GM21360 (cell line): Measurements from ENCODE around the gene RXFP2.

Experiments
- ATAC-seq: cut with Tn5 transposase; IDR thresholded peaks from one replicate; pipeline ENCODE4 v1.9.1; 2021; ENCODE audit warnings: mild to moderate bottlenecking, moderate library complexity; ENCODE audit not compliant: unreplicated experiment

RXFP2 gene

DNA sequence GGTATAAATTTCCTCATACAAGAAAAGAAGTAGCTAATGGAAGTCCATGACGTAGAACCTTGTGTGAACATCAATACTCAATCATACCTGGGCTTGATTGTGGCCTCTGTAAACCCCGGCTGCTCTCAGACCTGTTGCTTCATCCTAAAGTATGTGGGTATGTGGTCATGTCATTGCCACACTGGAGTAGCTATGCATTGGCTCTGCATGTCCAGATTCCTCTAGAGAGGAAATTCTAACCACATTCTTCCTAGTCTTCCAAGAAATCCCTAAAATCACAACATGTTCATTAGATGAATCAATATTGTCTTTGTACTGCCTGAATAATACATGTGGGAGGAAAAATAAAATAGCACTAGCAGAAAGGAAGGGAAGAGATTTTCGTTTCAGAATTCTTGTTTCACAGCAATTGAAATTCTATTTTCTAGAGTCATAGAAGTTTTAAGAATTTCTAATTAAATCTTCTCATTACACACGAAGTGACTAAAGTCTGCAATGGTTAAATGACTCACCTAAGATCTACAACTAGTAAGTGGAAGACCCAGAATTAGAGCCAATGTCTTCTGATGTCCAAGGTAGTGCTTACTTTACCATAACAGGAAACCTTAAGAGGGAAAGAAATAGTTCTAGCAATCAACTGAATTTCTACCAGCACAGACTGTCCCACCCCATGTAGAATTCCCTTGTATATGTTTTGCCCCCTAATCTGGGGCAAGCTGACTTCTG lies 28.0 kb downstream of the RXFP2 start:
- ATAC-seq = no peak

DNA sequence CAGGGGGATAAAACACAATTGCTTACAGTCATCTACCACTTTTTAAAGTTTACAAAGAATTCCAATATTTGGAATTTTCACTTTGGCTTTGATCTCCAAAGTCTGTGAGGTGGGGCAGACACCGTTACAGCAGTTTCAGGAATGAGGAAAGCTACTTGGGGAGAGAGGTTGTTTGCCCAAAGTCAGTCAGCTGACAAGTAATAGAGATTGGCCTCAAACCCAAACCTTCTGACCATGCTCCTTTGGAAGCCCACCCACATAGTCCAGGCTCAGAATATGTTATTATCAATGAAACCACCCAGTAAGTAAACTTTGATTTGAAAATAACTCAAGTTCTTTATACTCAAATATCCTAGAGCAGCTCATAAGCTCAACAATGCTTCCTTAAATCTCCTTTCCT lies 29.0 kb downstream of the RXFP2 start:
- no peak for ATAC-seq

DNA sequence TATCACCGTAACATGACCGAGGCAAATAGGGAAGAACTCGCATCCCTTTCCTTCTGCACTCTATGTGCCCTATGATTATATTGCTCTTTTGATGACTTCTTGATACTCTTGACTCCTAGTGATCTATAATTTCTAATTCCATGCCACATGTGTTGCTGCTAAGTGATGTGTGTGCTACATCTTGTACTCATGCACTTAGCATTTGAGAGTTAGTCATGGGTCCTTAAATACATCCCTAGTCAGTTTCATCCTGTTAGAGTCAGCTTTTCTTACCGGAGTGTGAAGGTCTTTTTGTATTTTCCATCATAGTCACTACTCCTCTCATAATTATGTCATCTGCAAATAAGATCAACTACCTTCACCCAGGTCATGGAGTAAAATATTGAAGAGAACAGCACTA lies 30.2 kb downstream of the RXFP2 start:
- no peak for ATAC-seq

DNA sequence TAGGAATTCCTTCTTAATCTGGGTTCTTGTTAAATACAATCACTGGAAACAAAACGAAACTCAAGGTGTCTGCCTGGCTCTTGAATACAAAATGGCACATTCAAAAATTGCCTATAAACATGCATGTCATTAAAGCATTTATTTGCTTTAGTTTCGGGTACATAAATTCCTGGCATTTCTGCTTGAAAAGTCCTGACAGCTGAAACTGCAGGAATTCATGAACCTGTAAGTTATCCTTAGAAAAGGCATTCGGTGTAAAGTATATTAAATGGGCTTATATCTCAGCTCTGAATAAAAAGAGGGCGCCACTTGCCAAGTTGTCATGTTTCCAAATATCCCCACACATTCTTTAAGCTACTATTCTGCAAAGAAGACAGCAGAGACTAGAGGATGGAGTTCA lies 32.9 kb downstream of the RXFP2 start:
- ATAC-seq = no peak

DNA sequence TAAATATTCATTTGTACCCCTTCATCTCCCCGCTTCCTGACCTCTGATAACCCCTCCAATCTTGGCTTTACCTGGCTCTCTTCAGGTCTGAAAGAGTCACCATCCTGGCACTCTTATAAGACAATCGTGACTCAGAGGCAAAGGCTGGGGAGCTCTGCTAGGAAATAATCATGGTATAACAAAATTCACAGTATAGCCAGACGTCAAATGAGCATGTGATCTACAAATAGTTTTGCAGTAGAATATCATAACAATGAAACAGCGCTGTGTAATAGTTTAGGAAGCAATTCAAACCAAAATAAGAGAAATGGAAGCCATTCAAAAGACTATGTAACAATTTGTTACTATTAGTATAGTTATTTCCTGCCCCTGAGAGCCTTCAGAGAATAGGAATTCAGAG lies 34.2 kb downstream of the RXFP2 start:
- ATAC-seq = no peak

DNA sequence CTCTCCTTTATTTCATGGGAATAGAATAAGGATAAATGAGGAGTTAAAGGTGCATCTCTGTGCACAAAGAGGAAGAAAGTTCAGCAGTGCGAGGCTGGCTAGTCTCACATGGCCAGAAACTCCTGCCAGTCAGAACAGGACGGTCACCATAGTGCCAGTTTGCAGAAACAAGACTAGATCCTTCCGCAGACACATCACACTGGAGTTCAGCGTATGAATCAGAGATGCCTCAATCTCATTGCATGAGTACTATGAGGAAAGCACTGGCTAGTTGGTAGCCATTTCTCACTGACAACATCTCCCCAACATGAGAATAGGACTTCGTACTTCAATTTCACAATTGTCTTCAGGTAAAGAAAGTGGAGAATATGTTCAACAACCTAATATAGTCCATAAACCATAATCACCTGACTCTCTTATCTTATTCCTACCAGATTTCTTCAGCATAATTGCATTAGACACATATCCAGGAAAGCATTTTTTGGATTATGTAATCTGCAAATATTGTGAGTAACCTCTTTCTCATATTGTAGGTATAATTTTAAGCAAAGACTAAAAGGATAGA lies 34.9 kb downstream of the RXFP2 start:
- ATAC-seq = no peak

DNA sequence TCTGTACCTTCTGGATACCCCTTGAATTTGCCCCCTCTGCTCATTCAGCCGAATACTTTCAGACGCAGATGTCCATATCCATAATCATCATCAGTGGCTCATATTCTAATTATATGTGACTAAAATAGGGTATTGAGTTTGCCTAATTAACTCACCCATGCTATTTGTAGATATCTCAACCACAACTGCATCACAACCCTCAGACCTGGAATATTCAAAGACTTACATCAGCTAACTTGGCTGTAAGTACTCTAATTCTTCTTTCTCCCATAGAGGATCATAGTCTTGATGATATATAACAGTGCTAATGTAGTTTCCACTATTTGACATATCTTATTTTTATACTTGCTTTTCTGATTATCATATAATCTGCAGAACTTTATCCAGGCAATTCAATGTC lies 35.8 kb downstream of the RXFP2 start:
- no peak for ATAC-seq

DNA sequence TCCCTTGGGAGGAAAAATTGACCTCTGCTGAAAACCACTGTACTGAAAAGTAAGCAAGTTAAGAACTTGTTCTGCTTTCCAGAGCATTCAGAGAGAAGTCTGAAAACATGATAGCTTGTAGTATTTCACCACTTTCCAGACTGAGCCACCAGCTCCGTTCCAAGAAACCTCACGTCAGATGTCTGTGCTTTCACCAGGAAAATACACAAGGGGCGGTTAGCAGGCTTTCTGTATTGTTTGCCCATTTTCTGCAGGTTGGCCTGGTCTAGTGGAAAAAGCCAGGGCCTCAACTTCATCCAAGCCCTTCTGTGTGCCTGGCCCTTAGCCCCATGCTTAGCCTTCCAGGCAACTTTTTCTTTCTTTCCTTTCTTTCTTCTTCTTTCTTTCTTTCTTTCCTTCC lies 36.4 kb downstream of the RXFP2 start:
- ATAC-seq = no peak

DNA sequence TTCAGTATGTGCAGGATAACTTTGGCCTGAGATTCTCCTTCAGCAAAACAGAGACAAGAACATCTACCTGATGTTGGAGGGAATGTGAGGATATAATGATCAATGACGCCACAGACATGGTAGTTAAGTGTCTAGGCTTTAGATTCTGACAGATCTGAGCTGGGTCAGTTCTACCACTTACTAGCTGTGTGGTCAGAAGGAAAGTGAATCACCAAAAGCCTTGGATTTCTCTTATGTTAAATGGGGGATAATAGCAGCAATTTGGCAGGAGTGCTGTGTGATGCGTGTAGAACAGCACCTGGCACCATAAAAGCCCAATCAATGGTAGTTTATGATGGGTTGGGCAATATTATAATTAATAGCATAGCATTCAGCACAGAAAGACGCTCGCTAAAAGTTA lies 41.7 kb downstream of the RXFP2 start:
- no peak for ATAC-seq

DNA sequence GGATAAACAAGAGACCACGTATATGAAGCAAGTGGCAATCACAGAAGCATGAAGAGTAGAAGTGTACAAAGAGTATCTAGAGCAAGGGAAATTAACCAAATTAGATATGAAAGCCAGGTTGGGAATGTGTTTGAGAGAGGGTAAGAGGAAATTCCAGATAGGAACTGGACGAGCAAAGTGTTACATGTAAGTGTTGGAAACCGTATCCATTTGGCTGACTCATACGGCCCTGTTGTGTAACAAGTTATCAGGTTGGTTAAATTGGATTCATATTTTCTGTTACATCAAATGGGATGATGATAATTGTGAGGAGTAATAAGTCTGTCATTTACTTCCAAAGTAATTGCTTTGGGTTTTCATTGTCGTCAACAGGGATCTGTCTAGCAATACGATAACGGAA lies 46.7 kb downstream of the RXFP2 start:
- no peak for ATAC-seq

DNA sequence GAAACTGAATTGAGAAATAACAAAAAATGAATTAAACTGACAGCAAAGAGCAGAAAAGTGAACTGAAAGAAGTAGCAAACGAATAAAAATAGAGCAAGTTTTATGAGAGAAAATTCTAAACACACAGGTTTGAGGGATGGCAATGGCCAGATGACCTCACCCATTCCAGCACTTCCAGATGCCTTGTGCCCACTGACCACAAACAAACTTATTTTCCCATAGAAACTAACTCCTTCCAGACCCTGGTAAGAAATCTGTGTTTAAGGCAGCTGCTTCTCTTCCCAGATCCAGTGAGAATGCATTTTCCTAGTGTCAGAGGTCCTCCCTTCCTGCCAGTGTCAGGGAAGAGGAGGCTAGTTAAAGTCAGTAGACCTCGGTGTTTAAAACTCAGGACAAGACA lies 51.7 kb downstream of the RXFP2 start:
- ATAC-seq = no peak

DNA sequence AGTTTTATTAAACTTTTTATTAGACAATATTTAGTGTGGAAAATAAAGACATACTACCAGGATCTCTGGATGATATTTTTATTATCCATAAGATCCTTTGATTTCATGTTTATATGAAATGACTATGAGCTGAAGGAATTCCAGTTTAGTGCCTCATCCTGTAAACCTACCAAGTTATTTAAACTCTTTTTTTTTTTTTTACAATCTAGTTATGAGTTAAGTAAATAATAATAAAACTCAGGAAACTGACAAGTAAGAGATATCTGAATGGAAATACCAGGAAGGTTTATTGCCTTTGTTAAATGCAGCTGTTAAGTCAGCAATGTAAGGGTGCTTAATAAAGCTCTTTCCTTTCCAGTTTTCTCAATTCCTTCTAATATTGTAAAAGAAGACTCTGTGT lies 53.9 kb downstream of the RXFP2 start:
- ATAC-seq = no peak

DNA sequence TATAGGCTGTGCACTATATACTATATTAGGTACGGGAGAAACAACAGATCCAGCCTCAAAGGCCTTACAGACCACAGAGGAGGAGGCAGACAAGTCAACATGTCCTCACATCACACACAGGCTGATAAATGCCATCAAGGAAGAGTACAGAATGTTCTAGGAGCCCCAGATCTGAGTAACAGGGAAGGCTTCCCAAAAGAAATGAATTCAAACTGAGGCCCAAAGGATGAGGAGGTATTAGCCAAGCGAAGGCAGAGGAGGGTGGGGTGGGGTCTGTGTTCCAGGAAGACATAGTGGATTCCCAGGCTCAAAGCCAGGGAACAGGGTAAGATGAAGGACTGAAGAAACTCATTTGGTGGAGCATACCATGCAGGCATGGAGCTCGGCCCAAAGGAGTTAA lies 55.1 kb downstream of the RXFP2 start:
- no peak for ATAC-seq

DNA sequence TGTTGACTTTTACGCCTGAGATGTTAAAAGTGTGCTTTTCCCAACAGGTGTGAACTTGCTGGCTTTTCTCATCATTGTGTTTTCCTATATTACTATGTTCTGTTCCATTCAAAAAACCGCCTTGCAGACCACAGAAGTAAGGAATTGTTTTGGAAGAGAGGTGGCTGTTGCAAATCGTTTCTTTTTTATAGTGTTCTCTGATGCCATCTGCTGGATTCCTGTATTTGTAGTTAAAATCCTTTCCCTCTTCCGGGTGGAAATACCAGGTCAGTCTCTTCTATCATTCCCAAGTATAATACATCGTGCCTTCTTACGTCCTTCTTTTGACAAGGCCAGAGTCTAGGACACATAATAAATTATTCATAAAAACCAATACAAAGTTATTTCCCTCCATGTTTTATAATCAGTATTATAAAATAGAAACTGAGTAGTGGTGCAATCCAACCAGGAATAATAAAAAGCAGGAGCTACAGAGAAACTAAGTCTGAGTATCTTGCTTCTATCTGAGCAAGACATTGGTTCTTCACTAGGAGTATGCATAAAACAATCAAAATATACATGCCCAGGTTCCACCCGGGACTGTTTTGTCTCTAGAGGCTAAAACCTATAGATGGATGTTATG lies 57.9 kb downstream of the RXFP2 start:
- no peak for ATAC-seq

DNA sequence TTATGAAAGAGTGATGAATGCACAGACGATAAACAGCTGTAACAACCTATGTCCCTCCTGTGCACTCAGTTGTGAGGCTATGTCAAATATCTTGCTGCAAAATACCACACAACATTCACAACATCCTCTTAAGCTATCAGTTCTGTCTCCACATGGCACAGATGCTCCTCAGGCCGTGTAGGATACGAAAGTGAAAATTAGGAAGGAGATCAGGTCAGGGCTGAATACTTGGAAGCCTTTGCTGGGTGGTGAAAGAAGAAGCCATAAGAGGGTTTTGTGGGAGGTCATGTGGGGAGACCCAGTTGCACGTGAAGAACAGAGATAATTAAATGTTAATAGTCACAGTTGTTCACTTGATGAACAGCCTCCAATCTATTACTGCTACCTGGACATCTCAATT lies 58.9 kb downstream of the RXFP2 start:
- no peak for ATAC-seq

DNA sequence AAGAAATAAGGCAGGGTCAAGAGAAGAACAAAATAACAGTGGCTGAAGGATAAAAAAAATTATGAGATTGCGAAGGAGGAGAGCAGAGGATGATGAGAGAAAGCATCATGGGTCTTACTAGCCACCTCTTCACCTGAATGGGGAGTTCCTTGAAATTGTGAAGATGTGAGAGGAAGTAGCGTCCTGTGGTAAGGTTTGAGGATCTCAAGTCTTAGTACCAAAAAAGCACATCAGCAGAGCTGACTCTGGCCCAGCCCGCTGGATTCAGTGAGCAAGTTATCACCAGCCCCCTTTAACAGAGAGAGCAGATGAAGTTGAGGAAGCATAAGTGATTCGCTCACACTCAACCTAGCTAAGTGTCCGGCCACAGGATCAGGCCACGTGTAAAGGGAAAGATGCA lies 61.8 kb downstream of the RXFP2 start:
- no peak for ATAC-seq

DNA sequence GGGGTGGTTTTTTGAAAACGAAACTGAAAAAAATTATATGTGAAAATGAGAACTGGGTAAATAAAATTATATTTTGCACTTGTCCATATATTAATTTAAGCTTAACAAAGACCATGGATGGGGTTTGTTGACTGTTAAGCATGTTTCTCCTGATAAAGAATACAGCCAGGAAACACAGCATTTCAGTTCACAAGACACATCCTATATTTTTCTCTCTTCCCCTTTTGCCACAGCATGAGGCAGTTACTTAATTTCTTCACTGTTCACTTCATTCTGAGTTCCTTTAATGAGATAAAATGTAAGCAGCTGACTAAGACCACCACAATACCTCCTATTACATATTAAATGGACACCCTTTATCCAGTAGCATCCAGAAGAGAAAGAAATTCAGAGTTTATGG lies 64.0 kb downstream of the RXFP2 start:
- no peak for ATAC-seq

DNA sequence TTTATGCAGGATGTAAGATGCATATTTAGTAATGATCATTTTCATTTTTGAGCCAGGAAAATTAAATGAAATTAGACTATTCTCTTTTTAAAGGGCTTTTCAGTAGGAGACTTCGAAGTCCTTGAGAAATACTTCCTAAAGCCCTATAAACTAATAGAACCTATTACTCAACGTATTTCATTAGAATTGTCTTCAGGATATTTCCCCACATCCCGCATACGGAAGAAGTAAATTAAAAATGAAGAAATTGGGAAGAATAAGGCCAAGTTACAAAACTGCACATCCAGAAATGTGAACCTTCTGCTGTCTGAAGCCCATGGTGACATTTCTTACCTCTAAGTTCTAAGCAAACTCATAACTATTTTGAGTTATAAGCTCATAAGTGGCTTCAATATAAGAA lies 66.5 kb downstream of the RXFP2 start:
- ATAC-seq = no peak

DNA sequence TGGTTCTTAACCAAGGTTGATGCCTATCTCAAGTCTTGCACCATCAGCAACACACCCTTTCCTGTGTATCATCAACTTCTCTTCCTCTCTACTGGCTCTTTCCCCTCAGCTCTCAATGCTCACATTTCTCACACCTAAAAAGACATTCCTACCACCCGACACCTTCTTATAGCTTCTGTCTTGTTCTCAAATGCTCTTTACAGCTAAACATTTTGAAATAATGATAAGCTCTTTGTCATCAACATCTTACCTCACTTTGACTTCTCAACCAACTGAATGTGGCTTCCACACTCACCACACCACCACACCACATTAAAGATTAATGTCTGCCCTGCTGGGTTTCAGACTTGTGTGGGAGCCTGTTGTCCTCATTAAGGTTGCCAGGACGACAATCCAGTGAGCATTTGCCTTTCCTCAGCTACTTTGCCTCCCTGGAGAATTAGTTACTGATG lies 67.8 kb downstream of the RXFP2 start:
- ATAC-seq = no peak

DNA sequence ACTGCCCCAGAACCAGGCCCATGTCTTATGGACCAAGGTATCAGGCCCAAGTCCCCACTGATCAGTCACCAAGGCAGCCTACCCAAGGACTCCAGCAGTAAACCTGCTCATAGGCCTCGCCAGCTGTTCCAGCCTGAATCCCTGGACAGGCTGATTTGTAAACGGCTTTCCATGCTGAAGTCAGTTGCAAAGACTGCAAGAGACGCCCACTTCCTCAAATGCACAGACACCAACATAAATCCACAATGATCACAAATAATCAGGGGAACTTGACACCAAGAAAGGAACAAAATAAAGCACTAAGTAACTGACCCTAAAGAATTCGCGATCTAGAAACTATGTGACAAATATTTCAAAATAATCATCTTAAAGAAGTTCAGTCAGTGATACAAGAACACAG lies 75.2 kb downstream of the RXFP2 start:
- no peak for ATAC-seq

DNA sequence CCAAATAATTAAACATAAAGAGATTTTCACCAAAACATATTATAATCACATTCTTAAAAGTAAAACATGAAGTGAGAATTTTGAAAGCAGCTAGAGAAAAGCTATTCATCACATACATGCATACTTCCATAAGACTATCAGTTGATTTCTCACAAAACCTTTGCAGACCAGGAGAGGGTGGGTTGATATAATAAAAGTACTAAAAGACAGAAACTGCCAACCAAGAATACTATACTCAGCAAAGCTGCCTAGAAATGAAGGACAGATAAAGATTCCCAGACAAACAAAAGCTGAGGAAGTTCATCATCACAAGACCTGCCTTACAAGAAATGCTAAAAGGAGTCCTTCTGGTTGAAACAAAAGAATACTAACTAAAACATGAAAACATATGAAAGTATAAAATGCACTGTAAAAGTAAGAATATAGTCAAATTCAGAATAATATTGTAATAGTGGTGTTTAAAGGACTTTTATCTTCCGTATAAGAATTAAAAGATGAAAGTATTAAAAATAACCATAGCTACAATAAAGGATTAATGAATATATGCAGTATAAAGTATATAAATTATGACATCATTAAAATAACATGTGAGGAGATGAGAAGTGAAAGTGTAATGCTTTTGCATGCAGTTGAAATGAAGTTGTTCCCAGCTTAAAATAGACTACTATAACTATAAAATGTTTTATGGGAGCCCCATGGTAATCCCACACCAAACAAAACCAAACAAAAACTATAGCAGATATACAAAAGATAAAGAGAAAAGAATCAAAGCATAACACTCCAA lies 76.2 kb downstream of the RXFP2 start:
- no peak for ATAC-seq

DNA sequence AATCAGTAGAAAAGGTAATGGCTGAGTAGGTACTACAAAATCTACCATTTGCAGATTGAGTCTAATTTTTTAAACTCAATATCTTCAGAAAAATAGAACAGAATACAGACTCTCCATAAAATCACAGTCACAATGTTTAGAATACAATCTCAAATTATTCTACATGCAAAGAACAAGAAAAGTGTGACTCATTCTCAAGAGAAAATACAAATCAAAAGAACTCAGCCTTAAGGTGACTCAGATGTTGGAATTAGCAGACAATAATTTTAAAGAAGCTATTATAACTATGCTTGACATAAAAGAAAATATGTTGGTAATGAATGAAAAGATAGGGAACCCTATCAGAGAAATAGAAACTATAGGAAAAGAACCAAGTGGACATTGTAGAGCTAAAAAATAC lies 78.9 kb downstream of the RXFP2 start:
- ATAC-seq = no peak
